K562 (cell line): ENCODE results near the gene WHAMM. TPM values are rescaled to one million over a fixed set of nuclear protein-coding genes. Genes with fewer than 3 reads are reported as not detected.

Source experiments
- ATAC-seq: fragments of 200-7000 bp; cut with Tn5 transposase; 3 replicates; pipeline ENCODE4 v1.9.1; 2020; ENCODE audit warnings: moderate library complexity
- BruUV-seq: library from RNA; stranded (reverse); fragments of 400-500 nt; replicated peaks from 2 replicates; lab custom pipeline; 2021; lab: Mats Ljungman, UMichigan
- CTCF ChIA-PET: fragments of 300-600 bp; formaldehyde crosslinking; extraction: SDS; loops from one replicate; lab custom pipeline; 2021; ENCODE audit warnings: low intra/inter-chr PET ratio; lab: Yijun Ruan, JAX
- POLR2A ChIA-PET: fragments of 300-600, 350-650 bp; sonication (Branson Sonifier 250); formaldehyde crosslinking; extraction: SDS; loops from one replicate; lab custom pipeline; 2021; ENCODE audit warnings: antibody characterized with exemption, inconsistent platforms; lab: Yijun Ruan, JAX
- DNase-seq, 4 experiments: peaks; one replicate each; pipeline versions ENCODE4 v3.0.0 to v3.0.0-alpha.2; 2011 to 2018; ENCODE audit warnings: low spot score in 3 of 4, mixed read lengths in 3 of 4; ENCODE audit errors: extremely low read depth in 1 of 4
- FAIRE-seq: peaks from 2 replicates; lab custom pipeline; 2011; peaks lifted over from hg19 to GRCh38; lab: Jason Lieb, UNC
- H2AFZ ChIP-seq: 2 replicates; pipeline ENCODE4 v1.6.0; 2011; ENCODE audit warnings: low read depth, low read length, control low read depth, inconsistent platforms
- H3K27ac ChIP-seq: fragments of 200-600 bp; 3 replicates; pipeline ENCODE4 v1.8.0; 2011; ENCODE audit warnings: low read depth, mild to moderate bottlenecking, control low read depth, inconsistent platforms, low read length, moderate library complexity, mixed read lengths; ENCODE audit errors: extremely low read depth
- H3K27me3 ChIP-seq, 2 experiments: fragments of 300-600 bp in 1 of 2; 2 replicates in 1 of 2; 3 replicates in 1 of 2; pipeline versions ENCODE4 v1.6.0 to v1.8.0; 2011; ENCODE audit warnings: inconsistent platforms in 2 of 2, low read length in 2 of 2, mild to moderate bottlenecking in 1 of 2, mixed read lengths in 1 of 2, moderate library complexity in 1 of 2; ENCODE audit not compliant: control insufficient read depth in 2 of 2, insufficient read depth in 2 of 2
- H3K36me3 ChIP-seq: fragments of 300-600 bp; 3 replicates; pipeline ENCODE4 v1.8.0; 2011; ENCODE audit warnings: mild to moderate bottlenecking, low read length, inconsistent platforms; ENCODE audit not compliant: control insufficient read depth, insufficient read depth
- H3K4me1 ChIP-seq, 2 experiments: fragments of 200-600 bp in 1 of 2; replicated peaks in 1 of 2; 2 replicates in 1 of 2; 3 replicates in 1 of 2; pipeline versions ENCODE4 v1.5.1 to v1.8.0; 2011; ENCODE audit warnings: inconsistent platforms in 2 of 2, low read length in 2 of 2, mild to moderate bottlenecking in 1 of 2, mixed read lengths in 1 of 2, moderate library complexity in 1 of 2; ENCODE audit not compliant: control insufficient read depth in 2 of 2, insufficient read depth in 2 of 2
- H3K4me2 ChIP-seq: 2 replicates; pipeline ENCODE4 v1.6.1; 2011; ENCODE audit warnings: low read length, control low read depth, inconsistent platforms, mixed read lengths; ENCODE audit not compliant: insufficient read depth
- H3K4me3 ChIP-seq: fragments of 200-600 bp; sonication (generic), shearing (Covaris generic); 2 replicates; pipeline ENCODE4 v1.5.1; 2016; ENCODE audit warnings: control low read depth, inconsistent platforms
- H3K79me2 ChIP-seq: fragments of 200-600 bp; 3 replicates; pipeline ENCODE4 v1.8.0; 2011; ENCODE audit warnings: low read length, inconsistent platforms; ENCODE audit not compliant: control insufficient read depth, insufficient read depth
- H3K9ac ChIP-seq, 2 experiments: 2 replicates each; pipeline versions ENCODE4 v1.6.0 to v1.6.1; 2011; ENCODE audit warnings: low read depth in 2 of 2, low read length in 2 of 2, control low read depth in 1 of 2, inconsistent platforms in 1 of 2, mild to moderate bottlenecking in 1 of 2, mixed read lengths in 1 of 2; ENCODE audit not compliant: insufficient read depth in 1 of 2
- H3K9me1 ChIP-seq: one replicate; pipeline ENCODE4 v1.6.0; 2011; ENCODE audit warnings: inconsistent platforms, mild to moderate bottlenecking, low read length, moderate library complexity; ENCODE audit not compliant: control insufficient read depth, insufficient read depth
- H3K9me3 ChIP-seq: replicated peaks from 2 replicates; pipeline ENCODE4 v1.5.1; 2011; ENCODE audit warnings: low read depth, low read length, inconsistent platforms; ENCODE audit not compliant: control insufficient read depth, insufficient read depth
- H4K20me1 ChIP-seq: replicated peaks from 2 replicates; pipeline ENCODE4 v1.6.1; 2011; ENCODE audit warnings: low read length, inconsistent platforms, mixed read lengths; ENCODE audit not compliant: control insufficient read depth, insufficient read depth
- CBX8 ChIP-seq: fragments of 200-600 bp; sonication (generic); IDR thresholded peaks from 2 replicates; pipeline ENCODE4 v1.6.1; 2012; ENCODE audit warnings: borderline replicate concordance, mixed run types, low read depth, mild to moderate bottlenecking, moderate library complexity, mixed read lengths, low read length, control low read depth, inconsistent platforms; ENCODE audit not compliant: poor library complexity, severe bottlenecking; ENCODE audit errors: extremely low read depth
- FOXA1 ChIP-seq: fragments of 450-650 bp; IDR thresholded peaks from 2 replicates; pipeline ENCODE4 v1.6.1; 2016; ENCODE audit warnings: mild to moderate bottlenecking, borderline replicate concordance
- FOXJ3 ChIP-seq: sonication (generic); formaldehyde crosslinking; IDR thresholded peaks from 2 replicates; pipeline ENCODE4 v1.4.0; 2020; ENCODE audit warnings: mild to moderate bottlenecking, missing genetic modification reagents
- HDAC6 ChIP-seq: IDR thresholded peaks from 2 replicates; pipeline ENCODE4 v1.6.1; 2012; ENCODE audit warnings: low read depth, mild to moderate bottlenecking, control low read depth, inconsistent platforms, low read length, moderate library complexity
- ILF3 ChIP-seq: fragments of 450-650 bp; IDR thresholded peaks from 2 replicates; pipeline ENCODE4 v1.6.1; 2018; ENCODE audit warnings: antibody characterized with exemption, mild to moderate bottlenecking, moderate library complexity, borderline replicate concordance
- MTA3 ChIP-seq: fragments of 450-650 bp; formaldehyde crosslinking; IDR thresholded peaks from 2 replicates; pipeline ENCODE4 v1.6.1; 2017; ENCODE audit warnings: mild to moderate bottlenecking, borderline replicate concordance
- NCOA4 ChIP-seq: fragments of 450-650 bp; IDR thresholded peaks from 2 replicates; pipeline ENCODE4 v1.6.1; 2018; ENCODE audit warnings: mild to moderate bottlenecking; ENCODE audit not compliant: partially characterized antibody
- RAD21 ChIP-seq, 2 experiments: fragments of 250-450 bp in 1 of 2; fragments of 450-650 bp in 1 of 2; sonication (Bioruptor Pico) in 1 of 2; formaldehyde crosslinking in 1 of 2; IDR thresholded peaks in 1 of 2; conservative IDR thresholded peaks in 1 of 2; 2 replicates each; pipeline versions ENCODE4 v1.4.0 to v1.8.0; 2020 to 2022; ENCODE audit warnings: mild to moderate bottlenecking in 2 of 2, moderate library complexity in 1 of 2
- SETDB1 ChIP-seq: IDR thresholded peaks from one replicate; pipeline ENCODE4 v1.6.1; 2012; ENCODE audit warnings: low read length, control low read depth, inconsistent platforms
- SMARCE1 ChIP-seq: fragments of 450-650 bp; IDR thresholded peaks from 2 replicates; pipeline ENCODE4 v1.7.1; 2016; ENCODE audit warnings: mild to moderate bottlenecking
- SOX6 ChIP-seq: fragments of 450-650 bp; IDR thresholded peaks from 2 replicates; pipeline ENCODE4 v1.6.1; 2014; ENCODE audit warnings: mild to moderate bottlenecking
- ZNF79 ChIP-seq: fragments of 250-450 bp; sonication (Bioruptor Pico); IDR thresholded peaks from 2 replicates; pipeline ENCODE4 v1.4.0; 2020; ENCODE audit warnings: low read depth, mild to moderate bottlenecking, moderate library complexity
- WGBS: fragments of 100-300 bp; shearing (Covaris generic); methylation state at CpG from one replicate; pipeline ENCODE4 v1.1.6; 2016; ENCODE audit warnings: low coverage, mixed read lengths; ENCODE audit not compliant: insufficient coverage; ENCODE audit errors: missing lambda C conversion rate; 5-methylcytosine and 5-hydroxymethylcytosine counted together
- in situ Hi-C: fragments of 300-500 bp; cut with MboI; formaldehyde crosslinking; loops from 4 replicates; pipeline ENCODE4 v1.15.0; 2018; ENCODE audit warnings: inconsistent platforms, mixed read lengths
- intact Hi-C: fragments of 100-400 bp; cut with micrococcal nuclease; formaldehyde crosslinking; loops from 2 replicates; pipeline ENCODE4 v1.14.2; 2022
- polyA plus RNA-seq, 8 experiments: library from polyadenylated mRNA; depleted of rRNA in 4 of 8; stranded (reverse) in 5 of 8; unstranded in 3 of 8; fragments of >200 nt; fragmentation: Nextera tagmentation in 2 of 8; fragmentation: Illumina TruSeq in 1 of 8; extraction: Ambion mirVana in 2 of 8; extraction: Trizol in 1 of 8; gene quantifications; 2 replicates each; pipeline versions ENCODE4 v1.2.1 to v1.2.3, GENCODE V29; 2011 to 2014; ENCODE audit warnings: inconsistent platforms in 1 of 8, missing spikeins in 1 of 8
- total RNA-seq, 7 experiments: library from RNA; depleted of rRNA in 6 of 7; stranded (reverse); fragments of >200 nt in 6 of 7; fragmentation: Illumina TruSeq in 2 of 7; extraction: Trizol in 2 of 7; gene quantifications; 2 replicates each; pipeline versions ENCODE4 v1.2.1 to v1.2.3, GENCODE V29; 2011 to 2021; ENCODE audit warnings: low replicate concordance in 1 of 7
- TF ChIP-seq, protein P1 (sequence below): fragments of 150-350 bp; IDR thresholded peaks from 2 replicates; pipeline ENCODE4 v1.6.1; 2014; ENCODE audit warnings: low read depth, mild to moderate bottlenecking, low read length, borderline replicate concordance
- TF ChIP-seq, protein P2 (sequence below): fragments of 450-650 bp; IDR thresholded peaks from 2 replicates; pipeline ENCODE4 v1.6.1; 2016; ENCODE audit warnings: mild to moderate bottlenecking

The WHAMM gene
- total and polyA plus RNA-seq, 9 of the 15 experiments (the other 6 are each of a cell fraction or from before 2014, with no cell fraction given) = 2.0 to 4.8 (median 3.6) TPM

DNA sequence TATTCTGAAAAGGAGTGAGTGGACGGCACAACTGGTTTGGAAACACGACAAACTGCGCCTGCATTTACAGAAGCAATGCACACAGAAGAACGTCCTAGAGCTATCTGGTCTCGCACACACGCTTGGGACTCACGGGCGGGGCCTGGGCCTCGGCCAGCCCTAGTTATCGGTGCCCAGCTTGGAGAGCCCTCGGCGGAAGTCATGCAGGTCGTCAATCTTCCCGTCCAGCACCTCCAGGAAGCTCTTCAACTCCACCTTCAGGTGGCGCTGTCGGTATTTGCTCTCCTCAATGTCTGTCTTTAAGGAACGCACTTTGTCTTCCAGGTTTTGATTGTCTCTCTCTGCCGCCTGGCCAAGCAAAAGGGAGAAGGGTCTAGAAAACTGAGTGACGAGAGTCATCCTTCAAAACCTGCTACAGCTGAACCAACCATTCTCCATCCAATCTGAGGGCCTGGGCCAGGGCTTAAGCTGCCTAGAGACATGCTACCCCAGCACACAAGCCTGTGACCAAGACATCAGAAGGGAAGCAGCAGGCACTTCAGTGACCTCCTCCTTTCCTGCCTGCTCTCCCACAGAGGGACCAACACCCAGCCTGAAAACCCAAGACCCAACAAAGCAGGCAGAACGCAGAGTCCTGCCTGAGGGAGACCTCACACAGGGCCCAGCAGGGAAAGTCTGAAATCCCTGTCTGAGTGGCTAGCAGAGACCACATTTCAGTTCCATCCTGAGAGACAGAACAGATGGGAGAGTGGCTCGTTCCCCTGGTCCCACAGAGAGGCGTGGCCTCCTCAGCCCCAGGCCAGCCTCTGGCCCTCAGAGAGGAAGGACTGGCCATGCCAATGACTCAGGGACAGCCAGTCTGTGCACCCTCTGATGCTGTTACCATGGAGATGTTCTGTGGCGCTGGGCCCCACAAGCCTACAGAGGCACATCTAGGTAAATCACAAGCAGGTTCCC, 40.4 kb downstream of the WHAMM start:
- Histone ChIP-seq H3K27ac (peak overlapping the region; percentile 72), H3K9me3 (no peaks in the 10 kb centered on the region), H2AFZ (peak overlapping the region; percentile 95), H3K79me2 (no peaks in the 10 kb centered on the region), H3K9me1 (no peaks in the 10 kb centered on the region), H3K4me1 (peaks cover 35 to 55% of the 10 kb centered on the region in 2 experiments; a peak in 4 of 5 replicates), H3K4me3 (no peak overlapping the region), H3K36me3 (no peaks in the 10 kb centered on the region), H4K20me1 (no peaks in the 10 kb centered on the region), H3K9ac (peak overlapping the region; percentile 56 to 59; a peak in 3 of 4 replicates), H3K4me2 (peak overlapping the region; percentile 74), H3K27me3 (no peaks in the 10 kb centered on the region)
- ChIA-PET CTCF (interaction anchor here (1.1 to 1.8 kb wide), 2 partner anchors 150 to 162 kb away, joined by 5 to 6 read pairs; partner anchors contain the start of gene C15orf40), POLR2A (interaction anchor here (0.7 to 3.3 kb wide), 13 partner anchors 9 to 310 kb away, joined by 3 to 14 read pairs (median 3); no protein-coding TSS in a partner anchor)
- intact Hi-C loops = loop anchor here (1.0 to 5.0 kb wide), 4 partner anchors 38 to 357 kb away; partner anchors contain the start of genes HDGFL3 and RAMAC
- FAIRE-seq (peak; percentile 99), DNase-seq (peak; percentile 90 to 99 (median 91)), ATAC-seq (peak; percentile 97)
- 11% methylated on average over 23 of the region's 23 CpGs for WGBS
- no TSS peak for BruUV-seq
- in situ Hi-C loops = loop anchor here (10.0 kb wide), 1 partner anchor 135 kb away; the partner anchor contains the start of gene RAMAC
- TF ChIP-seq SETDB1 (no peak), CBX8 (no peak), FOXJ3 (CRISPR knock-in tag) (no peak), FOXA1 (no peak), RAD21 (CRISPR knock-in tag; conservative IDR thresholded peaks at IDR 0.05 in 1 of 2, IDR thresholded peaks at IDR 0.05 in 1 of 2) (peak; percentile 91 to 93), HDAC6 (no peak), MTA3 (peak; percentile 85), SMARCE1 (peak; percentile 89), SOX6 (peak; percentile 90), ZNF79 (no peak), NCOA4 (no peak), ILF3 (no peak)
- TF ChIP-seq, protein P1, sequence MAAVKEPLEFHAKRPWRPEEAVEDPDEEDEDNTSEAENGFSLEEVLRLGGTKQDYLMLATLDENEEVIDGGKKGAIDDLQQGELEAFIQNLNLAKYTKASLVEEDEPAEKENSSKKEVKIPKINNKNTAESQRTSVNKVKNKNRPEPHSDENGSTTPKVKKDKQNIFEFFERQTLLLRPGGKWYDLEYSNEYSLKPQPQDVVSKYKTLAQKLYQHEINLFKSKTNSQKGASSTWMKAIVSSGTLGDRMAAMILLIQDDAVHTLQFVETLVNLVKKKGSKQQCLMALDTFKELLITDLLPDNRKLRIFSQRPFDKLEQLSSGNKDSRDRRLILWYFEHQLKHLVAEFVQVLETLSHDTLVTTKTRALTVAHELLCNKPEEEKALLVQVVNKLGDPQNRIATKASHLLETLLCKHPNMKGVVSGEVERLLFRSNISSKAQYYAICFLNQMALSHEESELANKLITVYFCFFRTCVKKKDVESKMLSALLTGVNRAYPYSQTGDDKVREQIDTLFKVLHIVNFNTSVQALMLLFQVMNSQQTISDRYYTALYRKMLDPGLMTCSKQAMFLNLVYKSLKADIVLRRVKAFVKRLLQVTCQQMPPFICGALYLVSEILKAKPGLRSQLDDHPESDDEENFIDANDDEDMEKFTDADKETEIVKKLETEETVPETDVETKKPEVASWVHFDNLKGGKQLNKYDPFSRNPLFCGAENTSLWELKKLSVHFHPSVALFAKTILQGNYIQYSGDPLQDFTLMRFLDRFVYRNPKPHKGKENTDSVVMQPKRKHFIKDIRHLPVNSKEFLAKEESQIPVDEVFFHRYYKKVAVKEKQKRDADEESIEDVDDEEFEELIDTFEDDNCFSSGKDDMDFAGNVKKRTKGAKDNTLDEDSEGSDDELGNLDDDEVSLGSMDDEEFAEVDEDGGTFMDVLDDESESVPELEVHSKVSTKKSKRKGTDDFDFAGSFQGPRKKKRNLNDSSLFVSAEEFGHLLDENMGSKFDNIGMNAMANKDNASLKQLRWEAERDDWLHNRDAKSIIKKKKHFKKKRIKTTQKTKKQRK = no peak
- TF ChIP-seq, protein P2, sequence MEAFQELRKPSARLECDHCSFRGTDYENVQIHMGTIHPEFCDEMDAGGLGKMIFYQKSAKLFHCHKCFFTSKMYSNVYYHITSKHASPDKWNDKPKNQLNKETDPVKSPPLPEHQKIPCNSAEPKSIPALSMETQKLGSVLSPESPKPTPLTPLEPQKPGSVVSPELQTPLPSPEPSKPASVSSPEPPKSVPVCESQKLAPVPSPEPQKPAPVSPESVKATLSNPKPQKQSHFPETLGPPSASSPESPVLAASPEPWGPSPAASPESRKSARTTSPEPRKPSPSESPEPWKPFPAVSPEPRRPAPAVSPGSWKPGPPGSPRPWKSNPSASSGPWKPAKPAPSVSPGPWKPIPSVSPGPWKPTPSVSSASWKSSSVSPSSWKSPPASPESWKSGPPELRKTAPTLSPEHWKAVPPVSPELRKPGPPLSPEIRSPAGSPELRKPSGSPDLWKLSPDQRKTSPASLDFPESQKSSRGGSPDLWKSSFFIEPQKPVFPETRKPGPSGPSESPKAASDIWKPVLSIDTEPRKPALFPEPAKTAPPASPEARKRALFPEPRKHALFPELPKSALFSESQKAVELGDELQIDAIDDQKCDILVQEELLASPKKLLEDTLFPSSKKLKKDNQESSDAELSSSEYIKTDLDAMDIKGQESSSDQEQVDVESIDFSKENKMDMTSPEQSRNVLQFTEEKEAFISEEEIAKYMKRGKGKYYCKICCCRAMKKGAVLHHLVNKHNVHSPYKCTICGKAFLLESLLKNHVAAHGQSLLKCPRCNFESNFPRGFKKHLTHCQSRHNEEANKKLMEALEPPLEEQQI = peak; percentile 58; the same call in 1 of the 2 replicates
